ENCODE data around the gene ENO4.

The ENO4 gene

DNA sequence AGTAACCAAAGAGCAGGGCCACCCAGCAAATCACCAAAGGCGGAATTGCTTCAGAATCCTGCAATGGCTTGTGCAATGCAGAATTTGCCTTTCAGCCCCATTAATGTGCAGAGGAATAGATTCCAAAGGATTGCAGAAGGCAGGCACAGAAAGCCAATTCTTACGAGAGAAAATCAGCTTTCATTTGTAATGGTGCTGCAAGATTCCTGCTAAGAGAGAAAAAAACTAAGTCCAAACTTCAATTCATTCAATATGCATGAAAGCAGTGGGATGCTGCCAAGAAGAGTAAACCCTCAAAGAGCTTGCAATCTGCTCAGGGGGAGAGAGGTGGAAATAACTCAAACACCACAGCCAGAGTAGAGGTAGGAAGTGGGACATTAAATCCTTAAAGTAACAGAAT is 70.4 kb downstream of the ENO4 start:
- TF ChIP-seq, protein P1, sequence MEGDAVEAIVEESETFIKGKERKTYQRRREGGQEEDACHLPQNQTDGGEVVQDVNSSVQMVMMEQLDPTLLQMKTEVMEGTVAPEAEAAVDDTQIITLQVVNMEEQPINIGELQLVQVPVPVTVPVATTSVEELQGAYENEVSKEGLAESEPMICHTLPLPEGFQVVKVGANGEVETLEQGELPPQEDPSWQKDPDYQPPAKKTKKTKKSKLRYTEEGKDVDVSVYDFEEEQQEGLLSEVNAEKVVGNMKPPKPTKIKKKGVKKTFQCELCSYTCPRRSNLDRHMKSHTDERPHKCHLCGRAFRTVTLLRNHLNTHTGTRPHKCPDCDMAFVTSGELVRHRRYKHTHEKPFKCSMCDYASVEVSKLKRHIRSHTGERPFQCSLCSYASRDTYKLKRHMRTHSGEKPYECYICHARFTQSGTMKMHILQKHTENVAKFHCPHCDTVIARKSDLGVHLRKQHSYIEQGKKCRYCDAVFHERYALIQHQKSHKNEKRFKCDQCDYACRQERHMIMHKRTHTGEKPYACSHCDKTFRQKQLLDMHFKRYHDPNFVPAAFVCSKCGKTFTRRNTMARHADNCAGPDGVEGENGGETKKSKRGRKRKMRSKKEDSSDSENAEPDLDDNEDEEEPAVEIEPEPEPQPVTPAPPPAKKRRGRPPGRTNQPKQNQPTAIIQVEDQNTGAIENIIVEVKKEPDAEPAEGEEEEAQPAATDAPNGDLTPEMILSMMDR (IDR thresholded peaks at IDR 0.05; ENCODE audit: low read depth, low read length), result no peak
- in situ Hi-C loops (cut with HindIII; ENCODE audit: low sequenced_read_pairs), result no loop called here
- no peak overlapping the region for H3K4me3 ChIP-seq (ENCODE audit: low read depth, low read length)
- DNase-seq (ENCODE audit: low read depth, low spot score), result no peak

DNA sequence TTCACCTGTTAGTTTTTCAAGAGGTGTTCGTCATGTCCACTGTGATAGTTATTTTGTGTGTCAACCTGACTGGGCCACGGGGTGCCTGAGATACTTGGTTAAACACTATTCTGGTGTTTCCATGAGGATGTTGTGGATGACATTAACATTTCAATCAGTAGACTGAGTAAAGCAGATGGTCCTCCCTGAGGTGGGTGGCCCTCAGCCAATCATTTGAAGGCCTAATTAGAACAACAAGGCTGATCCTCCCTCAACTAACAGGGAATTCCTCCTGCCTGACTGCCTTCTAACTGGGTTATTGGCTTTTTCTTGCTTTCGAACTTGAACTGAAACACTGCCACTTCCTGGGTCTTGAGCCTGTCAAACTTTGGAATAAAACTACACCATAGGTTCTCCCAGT is 75.8 kb downstream of the ENO4 start:
- TF ChIP-seq, protein P1 (IDR thresholded peaks at IDR 0.05; ENCODE audit: low read depth, low read length), result no peak
- H3K4me3 ChIP-seq (ENCODE audit: low read depth, low read length), result no peak overlapping the region
- in situ Hi-C loops (cut with HindIII; ENCODE audit: low sequenced_read_pairs), result no loop called here
- DNase-seq (ENCODE audit: low read depth, low spot score), result no peak

DNA sequence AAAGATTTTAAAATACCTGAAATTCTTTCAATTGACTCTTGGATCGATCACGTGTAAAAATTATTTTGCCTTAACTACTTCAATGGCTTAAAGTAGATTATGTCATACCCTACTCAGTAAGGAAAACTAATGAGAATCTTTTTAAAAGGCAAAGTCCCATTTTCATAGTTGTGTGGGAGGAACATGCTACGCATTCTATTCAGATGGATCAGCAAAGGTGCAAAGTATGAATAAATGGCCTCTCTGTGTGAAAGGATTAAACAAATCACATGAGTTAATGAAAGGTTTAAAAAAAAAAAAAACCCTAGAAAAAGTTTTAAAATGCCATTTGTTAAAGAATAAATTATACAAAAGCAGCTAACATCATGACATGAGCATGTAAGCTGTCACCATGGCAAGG is 77.1 kb downstream of the ENO4 start:
- in situ Hi-C loops (cut with HindIII; ENCODE audit: low sequenced_read_pairs), result no loop called here
- no peak for DNase-seq (ENCODE audit: low read depth, low spot score)

DNA sequence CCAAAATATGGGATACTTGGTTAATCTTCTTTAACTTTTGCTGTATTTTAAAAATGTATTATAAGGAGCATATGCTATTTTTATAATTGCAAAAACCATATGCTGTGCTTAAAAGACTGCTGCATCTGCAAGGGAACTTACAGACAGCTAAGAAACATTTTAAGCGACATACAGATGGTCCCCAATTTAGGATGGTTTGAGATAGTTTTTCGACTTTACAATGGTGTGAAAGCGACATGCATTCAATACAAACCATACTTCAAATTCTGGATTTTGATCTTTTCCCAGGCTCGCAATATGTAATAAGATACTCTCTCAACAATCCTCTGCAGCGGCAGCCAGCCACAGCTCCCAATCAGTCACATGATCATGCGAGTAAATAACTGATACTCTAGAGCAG is 82.5 kb downstream of the ENO4 start:
- H3K4me3 ChIP-seq (ENCODE audit: low read depth, low read length), result no peak overlapping the region
- in situ Hi-C loops (cut with HindIII; ENCODE audit: low sequenced_read_pairs), result no loop called here
- DNase-seq (ENCODE audit: low read depth, low spot score), result no peak
- TF ChIP-seq, protein P1 (IDR thresholded peaks at IDR 0.05; ENCODE audit: low read depth, low read length), result no peak

More for the DNA sequence above, 77.1 kb downstream of the ENO4 start:
- TF ChIP-seq, protein P1 (IDR thresholded peaks at IDR 0.05; ENCODE audit: low read depth, low read length), result no peak
- H3K4me3 ChIP-seq (ENCODE audit: low read depth, low read length), result no peak overlapping the region

Measured in astrocyte of the spinal cord (primary cell).